Islet precursor cell (in vitro differentiated cells): ENCODE measurements around the gene TRIM51G.
"Not testable (repeated sequence)": the region's sequence is repeated elsewhere in the genome, so short reads cannot be mapped to it uniquely, and the experiment has no call there.

Experiments used
- DNase-seq: peaks from one replicate; pipeline ENCODE4 v3.0.0-alpha.2; 2018

The TRIM51G gene

GRCh38 chr11:48983785-48984184, at the start of gene TRIM51G:
Gene TRIM51G, minus strand, starts transcription at chr11:48983885. Its CDS starts 2,190 bp downstream, at chr11:48981695.
- DNase-seq = not testable (repeated sequence)

- not testable (repeated sequence) for DNase-seq
Measured at GRCh38 chr11:49028523-49028922, 44.8 kb upstream of the TRIM51G start, which contains the start of gene TRIM49B. Gene TRIM49B, plus strand, starts transcription at chr11:49028823. Its CDS starts 2,777 bp downstream, at chr11:49031600.

GRCh38 chr11:48968592-48968991, 15.1 kb downstream of the TRIM51G start:
- DNase-seq = not testable (repeated sequence)

- not testable (repeated sequence) for DNase-seq
Measured at GRCh38 chr11:48955315-48956049, 28.2 kb downstream of the TRIM51G start.

GRCh38 chr11:48945796-48946195, 37.9 kb downstream of the TRIM51G start:
- DNase-seq = not testable (repeated sequence)
